Fibroblast of lung (primary cell): ENCODE data around the gene NOS1AP.

Experiments
- EZH2 ChIP-seq: IDR thresholded peaks from 2 replicates; pipeline ENCODE4 v1.5.1; 2012; ENCODE audit warnings: low read length, control low read depth, mild to moderate bottlenecking; ENCODE audit errors: missing control alignments
- TF ChIP-seq, protein P1 (sequence below), 2 donors: IDR thresholded peaks in 1 of 2; conservative IDR thresholded peaks in 1 of 2; 1 replicate in 1 of 2; 2 replicates in 1 of 2; pipeline ENCODE4 v1.5.1; 2011 to 2012; ENCODE audit warnings: low read length in 2 of 2, control low read depth in 1 of 2, inconsistent platforms in 1 of 2, low read depth in 1 of 2, mild to moderate bottlenecking in 1 of 2

DNA sequence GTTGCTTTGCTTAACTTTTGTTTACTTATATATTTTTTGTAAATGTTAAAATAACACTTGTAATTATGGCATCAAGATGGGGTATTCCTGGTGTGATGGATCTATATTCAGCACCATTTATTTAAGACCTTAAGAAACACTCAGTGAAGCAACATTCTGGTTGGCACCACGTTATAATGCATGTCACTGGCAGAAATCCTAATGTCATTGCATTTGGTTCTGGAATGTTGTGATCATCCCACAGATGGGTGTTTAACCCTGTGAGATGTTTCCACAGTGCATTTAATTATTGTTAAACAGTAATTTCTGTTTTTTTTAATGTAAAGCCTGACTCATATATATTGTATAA lies 116.5 kb downstream of the NOS1AP start:
- TF ChIP-seq, protein P1, sequence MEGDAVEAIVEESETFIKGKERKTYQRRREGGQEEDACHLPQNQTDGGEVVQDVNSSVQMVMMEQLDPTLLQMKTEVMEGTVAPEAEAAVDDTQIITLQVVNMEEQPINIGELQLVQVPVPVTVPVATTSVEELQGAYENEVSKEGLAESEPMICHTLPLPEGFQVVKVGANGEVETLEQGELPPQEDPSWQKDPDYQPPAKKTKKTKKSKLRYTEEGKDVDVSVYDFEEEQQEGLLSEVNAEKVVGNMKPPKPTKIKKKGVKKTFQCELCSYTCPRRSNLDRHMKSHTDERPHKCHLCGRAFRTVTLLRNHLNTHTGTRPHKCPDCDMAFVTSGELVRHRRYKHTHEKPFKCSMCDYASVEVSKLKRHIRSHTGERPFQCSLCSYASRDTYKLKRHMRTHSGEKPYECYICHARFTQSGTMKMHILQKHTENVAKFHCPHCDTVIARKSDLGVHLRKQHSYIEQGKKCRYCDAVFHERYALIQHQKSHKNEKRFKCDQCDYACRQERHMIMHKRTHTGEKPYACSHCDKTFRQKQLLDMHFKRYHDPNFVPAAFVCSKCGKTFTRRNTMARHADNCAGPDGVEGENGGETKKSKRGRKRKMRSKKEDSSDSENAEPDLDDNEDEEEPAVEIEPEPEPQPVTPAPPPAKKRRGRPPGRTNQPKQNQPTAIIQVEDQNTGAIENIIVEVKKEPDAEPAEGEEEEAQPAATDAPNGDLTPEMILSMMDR (conservative IDR thresholded peaks at IDR 0.05 in 1 of 2, IDR thresholded peaks at IDR 0.05 in 1 of 2; ENCODE audit: low read depth in 1 of 2, low read length in 2 of 2), result no peak
- no peak for TF ChIP-seq EZH2
